Measurements from ENCODE around the gene TPRG1L. TPM values are rescaled to one million over a fixed set of nuclear protein-coding genes. Genes with fewer than 3 reads are reported as not detected.
A peak's percentile ranks its signal among the peaks of the same experiment; 100 is the strongest.

TPRG1L gene
- total and polyA plus RNA-seq, 10 of the 15 experiments (the other 5 are each of a cell fraction or from before 2014, with no cell fraction given): 1.5 to 16.5 (median 8.0) TPM

- TF ChIP-seq HSF1 (IDR thresholded peaks at IDR 0.05; ENCODE audit: low read depth, low read length) (no peak), CHD4 (IDR thresholded peaks at IDR 0.05) (no peak), TCF3 (IDR thresholded peaks at IDR 0.05; ENCODE audit: borderline replicate concordance, insufficient read depth, low read depth, low read length) (peak; percentile 100), JUNB (IDR thresholded peaks at IDR 0.05) (peak; percentile 97), ZNF592 (IDR thresholded peaks at IDR 0.05) (no peak), MLLT1 (IDR thresholded peaks at IDR 0.05) (peak; percentile 72; the same call in 1 of the 2 replicates), MYB (IDR thresholded peaks at IDR 0.05; ENCODE audit: borderline replicate concordance, low read depth, low read length) (no peak), BCL3 (IDR thresholded peaks at IDR 0.05; ENCODE audit: borderline replicate concordance, insufficient read depth, low read depth, low read length, poor library complexity, severe bottlenecking) (peak; percentile 100), BRCA1 (IDR thresholded peaks at IDR 0.05; ENCODE audit: low read depth, low read length) (no peak), EP300 (IDR thresholded peaks at IDR 0.05; ENCODE audit: borderline replicate concordance in 1 of 2, control insufficient read depth in 1 of 2, low read depth in 2 of 2, low read length in 2 of 2) (peak; percentile 89 to 95), CHD2 (IDR thresholded peaks at IDR 0.05; ENCODE audit: borderline replicate concordance, low read depth, low read length) (peak; percentile 73; the same call in 1 of the 2 replicates), SMC3 (IDR thresholded peaks at IDR 0.05; ENCODE audit: borderline replicate concordance, low read length) (peak; percentile 41; the same call in 1 of the 2 replicates), NFXL1 (IDR thresholded peaks at IDR 0.05; ENCODE audit: borderline replicate concordance) (no peak), RCOR1 (conservative IDR thresholded peaks at IDR 0.05; ENCODE audit: low read depth, low read length) (0 out of 2 replicates have a peak, but pooled peaks have one; percentile 53), PBX3 (IDR thresholded peaks at IDR 0.05; ENCODE audit: insufficient replicate concordance, low read depth, low read length) (peak; percentile 23)
Measured at GRCh38 chr1:3676581-3677470, 52.0 kb downstream of the TPRG1L start (continued).

All from GM12878 (cell line).